Thyroid gland (tissue), 4 donors: ENCODE results near the gene ZNF81.

Experiments
- CTCF ChIP-seq, 6 experiments: fragments of 200-600 bp in 3 of 6; fragments of 450-650 bp in 3 of 6; sonication (generic) in 3 of 6; IDR thresholded peaks; one replicate each; pipeline ENCODE4 v1.5.1; 2016 to 2019; ENCODE audit warnings: antibody characterized with exemption in 6 of 6, mild to moderate bottlenecking in 2 of 6, inconsistent platforms in 1 of 6, moderate library complexity in 1 of 6
- POLR2A ChIP-seq, 2 donors: fragments of 450-650 bp; IDR thresholded peaks; one replicate each; pipeline ENCODE4 v1.6.1; 2017; ENCODE audit warnings: antibody characterized with exemption in 2 of 2, mild to moderate bottlenecking in 2 of 2, moderate library complexity in 1 of 2

- TF ChIP-seq CTCF (IDR thresholded peaks at IDR 0.05), result no peak
- TF ChIP-seq POLR2A (IDR thresholded peaks at IDR 0.05), result no peak
Observed at GRCh38 chrX:47864300-47864699, 27.6 kb downstream of the ZNF81 start.
